HCT116 (cell line): ENCODE data around the gene USP15.

ENCODE experiments used
- ATF3 ChIP-seq: IDR thresholded peaks from 2 replicates; pipeline ENCODE4 v1.6.1; 2012
- CTCF ChIP-seq, 3 experiments: fragments of 200-600 bp in 1 of 3; sonication (generic) in 1 of 3; IDR thresholded peaks in 2 of 3; conservative IDR thresholded peaks in 1 of 3; 2 replicates each; pipeline ENCODE4 v1.5.1; 2012 to 2017; ENCODE audit warnings: low read depth in 2 of 3, low read length in 2 of 3, antibody characterized with exemption in 1 of 3, borderline replicate concordance in 1 of 3, control low read depth in 1 of 3, mild to moderate bottlenecking in 1 of 3, mixed read lengths in 1 of 3, mixed run types in 1 of 3, moderate library complexity in 1 of 3; ENCODE audit not compliant: insufficient read depth in 1 of 3
- ELF1 ChIP-seq: IDR thresholded peaks from 2 replicates; pipeline ENCODE4 v1.6.1; 2012; ENCODE audit warnings: low read depth, borderline replicate concordance
- EZH2 ChIP-seq: fragments of 200-600 bp; sonication (generic); IDR thresholded peaks from 2 replicates; pipeline ENCODE4 v1.6.1; 2017; ENCODE audit warnings: antibody characterized with exemption, mixed run types
- EZH2phosphoT487 ChIP-seq: fragments of 200-600 bp; IDR thresholded peaks from 2 replicates; pipeline ENCODE4 v1.6.1; 2018; ENCODE audit warnings: antibody characterized with exemption, borderline replicate concordance
- JUND ChIP-seq: IDR thresholded peaks from 2 replicates; pipeline ENCODE4 v1.6.1; 2012
- MAX ChIP-seq: IDR thresholded peaks from 2 replicates; pipeline ENCODE4 v1.6.1; 2012
- POLR2A ChIP-seq: IDR thresholded peaks from 2 replicates; pipeline ENCODE4 v1.7.0; 2011; ENCODE audit warnings: borderline replicate concordance; ENCODE audit not compliant: insufficient read depth, insufficient read length; ENCODE audit errors: extremely low read depth
- POLR2AphosphoS5 ChIP-seq: IDR thresholded peaks from 2 replicates; pipeline ENCODE4 v1.6.1; 2011; ENCODE audit warnings: mild to moderate bottlenecking, low read depth, low read length, moderate library complexity
- REST ChIP-seq: IDR thresholded peaks from 2 replicates; pipeline ENCODE4 v1.6.1; 2012; ENCODE audit warnings: low read depth
- SIN3A ChIP-seq: IDR thresholded peaks from 2 replicates; pipeline ENCODE4 v1.6.1; 2012; ENCODE audit warnings: low read depth
- SP1 ChIP-seq: IDR thresholded peaks from 2 replicates; pipeline ENCODE4 v1.6.1; 2012; ENCODE audit warnings: low read depth
- ZNF274 ChIP-seq: fragments of 200-500 bp; sonication (Bioruptor generic); IDR thresholded peaks from 2 replicates; pipeline ENCODE4 v1.6.1; 2014; ENCODE audit warnings: mild to moderate bottlenecking, low read depth, low read length, inconsistent platforms

- TF ChIP-seq ATF3: no peak
- no peak for TF ChIP-seq CTCF (IDR thresholded peaks at IDR 0.05 in 2 of 3, conservative IDR thresholded peaks at IDR 0.05 in 1 of 3; ENCODE audit: borderline replicate concordance in 1 of 3, insufficient read depth in 1 of 3, low read depth in 2 of 3, low read length in 2 of 3)
- TF ChIP-seq EZH2phosphoT487: no peak
- TF ChIP-seq REST: no peak
- no peak for TF ChIP-seq MAX
- TF ChIP-seq POLR2A: no peak
- TF ChIP-seq JUND: no peak
- no peak for TF ChIP-seq EZH2
- TF ChIP-seq SP1: no peak
- no peak for TF ChIP-seq POLR2AphosphoS5
- no peak for TF ChIP-seq SIN3A
- TF ChIP-seq ELF1: no peak
- no peak for TF ChIP-seq ZNF274
These were observed 169.3 kb downstream of the USP15 start for GRCh38 chr12:62429457-62429856.
